SKM-1 (cell line): ENCODE results near the gene STK10.

ENCODE experiments used
- DNase-seq: peaks from one replicate; lab custom pipeline; 2025; ENCODE audit not compliant: unreplicated experiment; lab: John Stamatoyannopoulos, UW

The STK10 gene

DNA sequence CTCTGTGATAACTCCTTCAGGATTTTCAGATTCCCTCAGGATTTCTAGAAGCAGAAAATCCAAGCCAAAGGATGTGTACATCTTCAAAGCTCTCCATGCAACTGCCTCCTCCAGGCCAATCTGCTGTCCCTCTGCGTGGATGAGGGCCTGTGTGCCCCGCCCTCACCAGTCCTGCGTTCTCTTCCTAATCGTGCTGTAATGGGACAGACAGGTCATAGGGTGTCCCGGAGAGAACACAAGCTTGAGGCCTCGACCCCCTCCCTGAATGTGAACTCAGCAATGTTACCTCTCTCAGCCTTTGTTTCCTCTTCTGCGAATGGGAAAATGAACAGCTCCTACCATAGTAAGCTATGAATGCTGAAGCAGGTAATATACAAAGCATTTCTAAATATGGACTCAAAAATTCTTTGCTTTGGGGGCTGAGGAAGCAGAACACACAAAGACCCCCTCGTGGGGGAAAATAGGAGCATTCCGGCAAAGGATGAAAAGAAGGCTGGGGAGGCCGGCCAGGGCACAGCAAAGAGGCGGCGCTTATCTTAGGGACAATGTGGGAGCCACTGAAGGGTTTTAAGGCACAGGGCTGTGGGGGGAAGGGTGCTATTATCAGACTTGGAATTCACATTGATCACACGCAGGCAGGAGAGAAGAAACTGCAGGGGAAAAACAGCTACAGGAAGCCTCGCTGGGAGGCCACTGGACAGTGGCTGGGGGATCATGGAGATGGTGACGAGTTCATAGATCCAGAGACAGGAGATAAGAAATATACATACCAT lies 124.4 kb downstream of the STK10 start:
- DNase-seq: no peak

DNA sequence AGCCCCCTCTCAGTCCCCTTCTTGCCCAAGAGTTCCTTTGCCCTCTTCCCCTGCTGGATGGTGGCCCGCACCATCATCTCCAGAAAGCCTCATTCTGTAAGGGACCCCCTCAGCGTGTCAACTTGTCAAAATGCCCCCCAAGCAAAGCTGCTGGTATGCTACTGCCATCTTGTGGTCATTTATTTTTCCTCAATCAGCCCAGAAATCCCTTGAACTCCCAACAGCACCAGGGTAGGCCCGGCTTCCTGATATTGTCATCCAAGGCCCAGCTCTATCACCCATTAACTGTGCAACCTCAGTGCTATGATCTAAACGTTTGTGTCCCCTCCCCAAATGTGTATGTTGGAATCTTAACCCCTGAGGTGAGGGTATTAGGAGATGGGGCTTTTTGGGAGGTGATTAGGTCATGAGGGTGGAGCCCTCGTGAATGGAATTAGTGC lies 128.3 kb downstream of the STK10 start:
- DNase-seq: no peak

- DNase-seq: no peak
These were observed 129.9 kb downstream of the STK10 start for GRCh38 chr5:172058088-172058487.

GRCh38 chr5:172055996-172056395 lies 132.0 kb downstream of the STK10 start:
- DNase-seq: no peak

DNA sequence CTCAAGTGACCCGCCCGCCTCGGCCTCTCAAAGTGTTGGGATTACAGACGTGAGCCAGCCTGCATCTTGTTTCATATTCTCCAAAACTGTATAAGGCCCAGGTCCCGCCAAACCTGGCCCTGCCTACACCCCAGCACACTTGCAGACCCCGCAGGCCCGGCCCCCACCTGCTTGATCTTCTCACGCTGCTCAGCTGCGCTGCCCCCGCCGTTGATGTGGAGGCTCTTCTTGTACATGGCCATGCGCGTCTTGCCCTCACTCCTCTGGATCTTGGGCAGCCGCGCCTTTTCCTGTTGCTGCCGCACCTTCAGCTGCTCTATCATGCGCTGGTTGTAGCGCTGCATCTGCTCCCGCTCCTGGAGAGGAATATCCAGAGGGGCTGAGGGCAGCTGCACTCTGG lies 132.6 kb downstream of the STK10 start:
- no peak for DNase-seq

DNA sequence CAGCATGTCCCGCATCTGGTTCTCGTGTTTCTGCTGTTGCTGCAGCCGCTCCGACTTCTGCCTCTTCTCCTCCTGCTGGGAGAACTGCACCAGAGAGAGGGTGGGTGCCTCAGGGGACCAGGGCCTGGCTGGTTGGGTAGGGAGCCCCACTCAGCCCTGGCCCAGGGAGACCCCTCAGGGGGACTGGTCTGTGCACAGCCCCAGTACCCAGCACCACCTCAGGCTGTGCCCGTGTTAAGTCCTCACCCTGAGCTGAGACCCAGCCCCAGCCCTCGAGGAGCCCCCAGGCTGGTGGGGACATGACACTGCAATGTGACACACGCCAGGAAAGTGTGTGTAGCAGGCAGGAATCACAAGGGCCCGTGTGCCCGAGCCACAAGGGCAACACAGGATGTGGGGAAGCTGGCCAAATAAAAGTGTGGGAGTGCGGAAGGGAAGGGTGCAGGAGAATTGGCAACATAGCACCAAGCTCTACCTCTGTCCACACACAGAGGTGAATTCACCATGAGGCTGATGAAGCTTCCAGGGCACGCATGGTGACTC lies 133.3 kb downstream of the STK10 start:
- DNase-seq: no peak

DNA sequence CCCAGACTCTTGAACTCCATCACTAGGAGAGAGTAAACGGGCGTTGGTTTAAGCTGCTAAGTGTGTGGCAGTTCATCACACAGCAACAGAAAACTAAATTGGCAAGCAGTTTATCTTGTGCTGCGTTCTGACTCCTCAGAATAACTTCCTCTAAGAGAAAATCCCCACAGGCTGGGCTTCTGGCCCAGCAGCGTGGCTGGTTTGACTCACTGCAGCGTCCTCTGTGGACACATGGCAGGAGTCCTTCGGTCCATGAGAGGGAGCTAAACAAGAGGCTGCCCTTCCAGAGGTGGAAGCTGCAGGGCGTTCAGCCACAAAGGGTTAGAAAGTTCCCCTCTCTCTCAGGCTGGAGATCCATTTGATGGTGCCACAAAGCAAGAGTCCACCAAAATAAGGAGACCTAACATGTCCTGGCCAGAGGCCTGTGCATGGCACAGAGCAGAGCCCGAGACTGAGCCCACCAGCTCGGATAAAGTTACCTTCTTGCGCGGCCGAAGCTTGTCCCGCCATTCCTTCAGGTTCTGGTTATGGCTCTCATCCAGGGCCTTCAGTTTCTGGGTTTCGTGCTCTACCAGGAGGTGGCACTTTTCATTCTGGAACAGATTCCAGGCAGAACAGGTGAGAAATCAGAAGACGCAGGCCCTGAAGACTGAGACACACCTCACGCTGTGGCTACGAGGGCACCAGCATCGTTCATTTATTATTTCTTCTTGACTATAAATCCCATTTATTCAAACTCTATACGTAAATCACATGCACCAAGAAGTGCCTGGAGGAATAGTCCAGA lies 135.4 kb downstream of the STK10 start:
- no peak for DNase-seq

DNA sequence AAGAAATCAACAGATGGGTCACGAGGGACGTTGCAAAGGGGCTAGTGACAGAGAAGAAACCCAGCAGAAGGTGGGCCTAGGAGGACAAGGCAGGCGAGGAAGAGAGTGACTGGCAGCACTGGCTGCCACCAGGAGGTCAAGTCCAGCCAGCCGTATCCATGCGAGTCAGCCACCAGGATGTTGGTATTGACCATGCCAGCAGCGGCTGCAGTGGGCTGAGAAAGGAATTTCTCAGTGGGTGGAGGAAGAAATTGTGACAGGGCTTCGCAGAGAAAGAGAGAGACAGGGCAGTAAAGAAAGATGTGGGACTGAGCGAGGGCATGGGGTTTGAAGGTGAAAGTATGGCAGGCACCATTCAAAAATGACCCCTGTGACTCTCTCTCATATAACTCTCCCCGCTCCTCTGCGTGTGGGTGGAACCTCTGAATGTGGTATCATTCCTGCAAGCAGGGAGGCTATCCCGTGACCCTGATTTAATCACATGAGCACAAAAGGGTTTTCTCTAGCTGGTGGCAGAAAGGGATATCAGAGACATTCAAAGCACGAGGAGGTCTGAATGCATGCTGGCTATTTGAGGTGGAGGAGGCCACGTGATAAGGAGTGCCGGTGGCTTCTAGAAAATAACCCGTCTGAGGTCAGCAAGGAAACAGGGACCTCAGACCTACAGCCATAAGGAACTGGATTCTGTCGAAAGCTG lies 136.2 kb downstream of the STK10 start:
- DNase-seq: no peak

GRCh38 chr5:172050080-172050479 lies 137.9 kb downstream of the STK10 start:
- no peak for DNase-seq

DNA sequence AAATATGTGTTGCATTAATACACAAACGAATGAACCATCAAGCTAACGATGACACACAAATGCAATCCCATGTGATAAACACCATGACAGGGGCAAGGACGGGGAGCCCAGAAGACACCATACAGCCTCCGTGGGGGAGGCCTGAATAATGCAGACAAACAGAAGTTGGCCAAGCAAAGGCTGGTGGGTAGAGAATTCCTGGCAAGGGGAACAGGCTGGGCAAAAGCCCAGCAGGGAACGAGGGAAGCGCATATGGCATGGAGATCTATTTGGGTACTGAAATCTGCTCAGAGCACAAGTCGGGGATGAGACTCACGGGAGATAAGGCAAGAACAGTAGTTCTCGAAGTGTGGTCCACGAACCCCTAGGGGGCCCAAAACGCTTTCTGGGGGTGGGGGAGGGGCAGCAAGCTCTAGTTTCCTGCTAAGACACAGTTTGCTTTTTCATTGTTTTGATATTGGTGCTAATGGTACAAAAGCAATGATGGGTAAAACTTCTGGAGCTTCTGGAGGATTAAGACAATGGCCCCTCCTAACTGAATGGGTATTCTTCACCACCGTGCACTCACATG lies 138.7 kb downstream of the STK10 start:
- DNase-seq: no peak

GRCh38 chr5:172048539-172049101 lies 139.4 kb downstream of the STK10 start:
- DNase-seq: no peak

- no peak for DNase-seq
These were observed 139.9 kb downstream of the STK10 start for GRCh38 chr5:172048170-172048422.

DNA sequence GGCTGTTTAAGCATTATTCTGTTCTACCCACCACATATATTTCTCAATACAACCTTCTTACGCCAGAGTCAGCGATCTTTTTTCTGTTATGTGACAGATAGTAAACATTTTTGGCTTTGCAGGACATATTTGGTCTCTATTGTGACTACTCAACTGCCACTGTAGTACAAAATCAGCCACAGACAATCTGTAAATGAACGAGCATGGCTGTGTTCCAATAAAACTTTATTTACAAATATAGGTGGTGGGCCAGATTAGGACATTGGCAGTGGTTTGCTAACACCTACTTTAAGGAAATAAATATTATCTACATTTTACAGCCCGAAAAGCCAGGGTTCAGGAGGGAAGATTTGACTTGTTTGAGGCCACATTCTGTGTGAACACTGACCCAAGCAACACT lies 141.4 kb downstream of the STK10 start:
- no peak for DNase-seq

GRCh38 chr5:172045315-172045632 lies 142.8 kb downstream of the STK10 start:
- no peak for DNase-seq

- DNase-seq: no peak
These were observed 143.3 kb downstream of the STK10 start for GRCh38 chr5:172044631-172045314.

DNA sequence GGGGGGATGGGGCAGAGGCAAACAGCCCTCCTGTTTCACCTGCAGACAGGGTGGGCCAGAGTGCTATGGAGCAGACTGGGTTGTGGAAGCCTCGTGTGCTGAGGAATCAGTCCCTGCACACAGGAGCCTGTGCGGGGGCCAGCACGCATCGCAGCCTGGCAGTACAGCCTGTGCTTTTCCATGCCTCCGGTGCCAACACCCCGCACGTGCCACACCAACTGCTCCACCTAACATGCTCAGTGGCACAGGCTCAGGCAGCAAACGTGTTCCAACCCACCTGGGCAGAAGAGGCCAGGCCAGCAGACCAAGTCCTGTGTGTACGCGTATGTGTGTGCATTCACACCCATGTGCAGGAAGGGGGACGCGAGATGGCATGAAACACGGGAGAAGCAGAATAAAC lies 144.2 kb downstream of the STK10 start:
- no peak for DNase-seq

- no peak for DNase-seq
These were observed 145.8 kb downstream of the STK10 start for GRCh38 chr5:172042183-172042582.

DNA sequence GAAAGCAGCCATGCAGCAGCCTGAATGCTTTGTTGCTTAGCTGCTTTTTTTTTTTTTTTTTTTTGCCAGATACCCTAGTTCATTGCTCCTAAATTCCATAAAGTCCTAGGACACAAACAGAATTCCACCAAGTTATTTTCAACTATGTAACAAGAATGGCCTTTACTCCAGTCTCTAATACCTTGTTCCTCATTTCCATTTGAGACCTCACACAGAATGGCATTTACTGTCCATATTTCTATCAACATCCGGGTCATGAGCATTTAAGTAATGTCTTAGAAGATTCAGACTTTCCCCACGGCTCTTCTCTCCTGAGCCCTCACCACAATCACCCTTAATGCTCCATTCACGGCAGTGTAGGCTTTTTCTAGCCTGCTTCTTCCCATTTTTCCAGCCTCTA lies 149.9 kb downstream of the STK10 start:
- DNase-seq: no peak

- DNase-seq: no peak
These were observed 153.0 kb downstream of the STK10 start for GRCh38 chr5:172035049-172035448.

- no peak for DNase-seq
These were observed 156.0 kb downstream of the STK10 start for GRCh38 chr5:172031894-172032461.
